Hematopoietic multipotent progenitor cell treated with erythropoietin and hydrocortisone succinate and interleukin-3 and kit ligand, for 15 days (in vitro differentiated cells): ENCODE data around the gene GSTP1.
A peak's percentile ranks its signal among the peaks of the same experiment; 100 is the strongest.
"Not testable (repeated sequence)": the region's sequence is repeated elsewhere in the genome, so short reads cannot be mapped to it uniquely, and the experiment has no call there.

Experiments used
- DNase-seq: peaks from one replicate; pipeline ENCODE4 v3.0.0-alpha.2; 2015; ENCODE audit warnings: low spot score

The GSTP1 gene

GRCh38 chr11:67597458-67597857, 13.8 kb downstream of the GSTP1 start:
- DNase-seq = not testable (repeated sequence)

- not testable (repeated sequence) for DNase-seq
Measured at GRCh38 chr11:67597963-67598362, 14.4 kb downstream of the GSTP1 start.

DNA sequence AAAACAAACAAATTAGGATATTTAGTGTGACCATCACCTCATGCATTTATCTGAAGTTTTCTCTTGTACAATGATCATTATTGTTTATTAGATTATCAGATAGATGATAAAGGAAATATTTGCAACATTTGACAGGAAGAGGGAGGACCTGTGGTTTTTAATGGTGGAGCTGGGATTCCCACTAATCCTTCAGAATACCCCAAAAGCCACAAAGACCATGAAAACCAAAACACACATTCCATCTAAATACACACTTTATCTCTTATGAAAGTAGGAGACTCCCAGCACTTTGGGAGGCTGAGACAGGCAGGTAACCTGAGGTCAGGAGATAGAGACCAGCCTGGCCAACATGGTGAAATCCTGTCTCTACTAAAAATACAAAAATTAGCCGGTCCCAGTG, 15.5 kb downstream of the GSTP1 start:
- no peak for DNase-seq

DNA sequence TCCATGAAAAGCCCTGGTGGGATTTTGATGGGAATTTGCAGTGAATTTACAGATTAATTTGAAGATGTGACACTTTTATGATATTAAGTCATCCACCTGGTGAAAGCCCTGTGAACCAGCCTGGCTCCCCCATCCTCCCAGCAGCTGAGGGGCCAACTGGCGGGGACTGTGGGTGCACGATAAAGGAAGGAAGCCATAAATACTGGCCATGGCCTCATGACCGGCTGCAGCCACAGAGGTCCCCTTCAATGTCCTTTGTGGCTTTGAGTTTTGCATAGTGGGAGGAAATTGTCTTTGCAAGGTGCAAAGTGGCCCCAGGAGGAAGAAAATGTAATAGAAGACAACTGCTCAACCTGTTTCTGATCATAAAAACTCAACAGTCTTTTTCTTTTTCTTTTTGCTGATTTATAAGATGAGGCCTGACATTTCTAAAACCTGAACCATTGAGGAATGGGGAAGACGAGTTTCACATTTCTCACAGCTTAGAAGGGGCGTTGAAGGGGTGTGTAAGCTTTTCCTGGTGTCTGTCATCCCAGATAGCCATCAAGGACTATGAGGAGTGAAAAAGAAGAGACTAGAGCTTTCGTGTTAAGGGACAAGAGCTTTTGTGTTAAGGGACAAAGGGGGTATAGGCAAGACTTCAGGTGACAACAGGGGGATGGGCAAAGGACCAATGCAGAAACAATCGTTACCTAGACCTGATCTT, 16.9 kb downstream of the GSTP1 start:
- DNase-seq = no peak

GRCh38 chr11:67601098-67601497, 17.5 kb downstream of the GSTP1 start:
- no peak for DNase-seq

DNA sequence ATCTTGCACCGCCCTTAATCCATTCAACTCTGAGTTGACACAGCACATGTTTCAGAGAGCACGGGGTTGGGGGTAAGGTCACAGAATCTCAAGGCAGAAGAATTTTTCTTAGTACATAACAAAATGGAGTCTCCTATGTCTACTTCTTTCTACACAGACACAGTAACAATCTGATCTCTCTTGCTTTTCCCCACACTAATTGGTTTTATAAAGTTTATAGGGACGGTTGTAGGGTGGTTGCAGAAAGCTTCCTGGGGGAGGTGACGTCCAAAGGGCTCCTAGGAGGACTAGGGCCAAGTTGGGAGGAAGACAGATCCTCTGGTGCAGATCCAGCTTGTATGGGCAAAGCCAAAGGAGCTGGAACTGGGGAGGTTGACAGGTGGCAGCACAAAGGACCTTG, 20.5 kb downstream of the GSTP1 start:
- DNase-seq = not testable (repeated sequence)

DNA sequence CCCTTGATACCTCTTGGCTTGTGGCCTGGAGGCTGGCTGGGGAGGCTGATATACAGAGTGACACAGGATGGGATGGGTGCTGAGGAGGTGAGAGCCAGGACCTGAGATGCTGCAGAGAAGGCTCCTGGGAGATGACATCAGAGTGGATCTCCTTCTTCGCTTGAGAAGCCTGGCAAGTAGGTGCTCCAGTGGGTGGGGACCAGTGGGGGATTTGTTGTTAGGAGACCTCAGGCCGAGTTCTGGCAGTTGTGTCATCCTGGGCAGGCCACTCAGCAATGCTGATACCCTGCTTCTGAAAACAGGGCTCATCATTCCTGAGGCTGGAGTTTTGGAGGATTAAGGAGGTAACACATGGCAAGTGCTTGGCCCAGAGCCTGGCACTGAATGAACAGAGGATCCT, 21.2 kb downstream of the GSTP1 start:
- no peak for DNase-seq

DNA sequence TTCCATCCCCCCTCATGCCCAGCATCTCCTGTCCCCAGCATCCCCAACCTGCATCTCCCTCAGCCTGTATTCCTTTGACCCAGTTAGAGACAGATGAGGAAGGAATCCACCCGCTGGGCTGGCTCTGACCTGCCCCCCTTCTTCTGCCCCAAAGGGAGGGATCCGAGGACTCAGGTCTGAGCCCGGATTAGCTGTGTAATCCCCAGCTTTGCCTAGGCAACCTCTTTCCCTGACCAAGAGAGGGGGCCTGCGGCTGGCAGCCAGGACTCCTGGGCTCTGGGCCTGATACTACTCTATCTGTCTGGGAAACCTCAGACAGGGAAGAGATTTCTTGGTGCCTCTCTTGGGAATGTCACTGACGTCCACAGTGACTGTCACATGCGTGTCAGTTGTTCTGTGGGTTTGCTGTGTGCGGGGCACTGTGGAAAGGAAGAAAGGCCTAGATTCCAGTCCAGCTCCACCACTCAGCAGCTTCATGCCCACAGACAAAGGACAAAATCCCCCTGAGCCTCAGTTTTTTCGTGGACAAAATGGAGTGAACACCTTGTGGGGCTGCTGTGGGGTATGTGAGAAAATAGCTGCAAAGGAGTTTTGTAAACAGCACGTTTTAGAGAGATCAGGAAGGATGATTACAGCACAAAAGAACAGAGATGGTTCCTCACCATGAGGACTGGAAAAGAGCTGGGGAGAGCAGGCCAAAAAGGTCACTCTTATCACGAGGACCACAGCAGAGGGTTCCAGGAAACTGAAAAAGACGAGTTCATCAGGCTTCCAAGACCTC, 21.8 kb downstream of the GSTP1 start:
- DNase-seq = no peak

DNA sequence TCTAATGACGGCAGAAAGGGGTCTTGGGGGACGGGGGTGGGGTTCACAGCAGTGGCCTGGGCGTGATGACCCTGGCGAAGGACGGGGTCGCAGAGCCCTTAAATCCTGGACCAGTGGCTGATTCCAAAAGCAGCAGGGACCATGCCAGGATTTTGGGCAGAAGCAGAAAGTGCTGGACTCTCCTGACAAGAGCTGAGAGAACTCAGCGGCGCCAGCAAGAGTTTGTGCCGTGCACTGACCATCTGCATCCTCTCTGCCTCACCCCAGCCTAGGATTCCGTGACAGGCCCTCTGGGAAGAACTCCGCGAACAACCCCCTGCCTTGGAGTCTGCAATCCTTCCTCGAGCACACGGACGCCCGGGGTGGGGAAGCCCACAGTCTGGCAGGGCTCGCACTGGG, 22.5 kb downstream of the GSTP1 start:
- DNase-seq = no peak

GRCh38 chr11:67606492-67607295, 23.1 kb downstream of the GSTP1 start, which contains the start of gene NDUFV1:
Gene NDUFV1, plus strand, starts transcription at chr11:67606936. Its CDS starts 69 bp downstream, at chr11:67607005.
- peak; percentile 95 for DNase-seq

- DNase-seq = no peak
Measured at GRCh38 chr11:67607507-67607906, 23.9 kb downstream of the GSTP1 start.

GRCh38 chr11:67608486-67608885, 24.9 kb downstream of the GSTP1 start:
- DNase-seq = no peak

DNA sequence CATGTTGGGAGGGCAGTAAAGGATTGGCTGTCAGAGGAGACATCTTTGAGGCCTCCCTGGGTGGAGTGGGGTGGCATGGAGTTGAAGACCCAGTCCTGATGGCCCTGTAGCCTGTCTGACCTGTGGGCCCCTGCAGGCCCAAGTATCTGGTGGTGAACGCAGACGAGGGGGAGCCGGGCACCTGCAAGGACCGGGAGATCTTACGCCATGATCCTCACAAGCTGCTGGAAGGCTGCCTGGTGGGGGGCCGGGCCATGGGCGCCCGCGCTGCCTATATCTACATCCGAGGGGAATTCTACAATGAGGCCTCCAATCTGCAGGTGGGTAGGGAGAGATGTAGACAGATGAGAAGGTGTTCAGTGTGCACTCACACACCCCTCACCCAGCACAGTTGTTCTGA, 25.7 kb downstream of the GSTP1 start:
- no peak for DNase-seq

DNA sequence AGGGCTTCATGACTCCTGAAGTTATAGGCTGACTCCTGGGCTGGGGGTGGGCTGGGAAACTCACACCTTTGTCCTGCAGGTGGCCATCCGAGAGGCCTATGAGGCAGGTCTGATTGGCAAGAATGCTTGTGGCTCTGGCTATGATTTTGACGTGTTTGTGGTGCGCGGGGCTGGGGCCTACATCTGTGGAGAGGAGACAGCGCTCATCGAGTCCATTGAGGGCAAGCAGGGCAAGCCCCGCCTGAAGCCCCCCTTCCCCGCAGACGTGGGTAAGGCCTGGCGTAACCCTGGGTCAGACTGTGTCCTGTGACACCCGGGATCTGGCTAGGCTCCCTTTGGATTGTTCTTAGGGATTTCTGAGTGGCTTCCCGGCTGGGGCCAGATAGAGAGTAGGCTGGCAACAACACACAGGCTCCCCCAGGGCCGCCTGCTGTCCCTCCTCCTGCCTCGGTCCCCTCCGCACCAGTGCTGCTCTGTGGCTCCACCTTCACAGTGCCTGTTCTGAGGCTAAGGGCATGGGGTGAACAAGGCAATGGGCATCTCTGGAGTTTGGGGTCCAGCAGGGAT, 26.8 kb downstream of the GSTP1 start:
- DNase-seq = no peak

DNA sequence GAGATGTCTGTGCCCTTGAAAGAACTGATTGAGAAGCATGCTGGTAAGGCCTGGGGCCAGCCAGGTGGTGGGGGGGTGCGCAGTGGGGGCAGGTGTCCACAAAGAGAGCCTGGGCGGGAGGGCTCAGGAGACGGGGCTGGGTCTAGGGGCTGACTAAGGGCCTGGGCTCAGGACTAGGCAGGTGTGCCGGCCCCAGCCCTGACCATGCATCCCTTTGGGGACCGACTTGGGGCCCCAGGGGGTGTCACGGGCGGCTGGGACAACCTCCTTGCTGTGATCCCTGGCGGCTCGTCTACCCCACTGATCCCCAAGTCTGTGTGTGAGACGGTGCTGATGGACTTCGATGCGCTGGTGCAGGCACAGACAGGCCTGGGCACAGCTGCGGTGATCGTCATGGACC, 27.6 kb downstream of the GSTP1 start:
- DNase-seq = no peak

DNA sequence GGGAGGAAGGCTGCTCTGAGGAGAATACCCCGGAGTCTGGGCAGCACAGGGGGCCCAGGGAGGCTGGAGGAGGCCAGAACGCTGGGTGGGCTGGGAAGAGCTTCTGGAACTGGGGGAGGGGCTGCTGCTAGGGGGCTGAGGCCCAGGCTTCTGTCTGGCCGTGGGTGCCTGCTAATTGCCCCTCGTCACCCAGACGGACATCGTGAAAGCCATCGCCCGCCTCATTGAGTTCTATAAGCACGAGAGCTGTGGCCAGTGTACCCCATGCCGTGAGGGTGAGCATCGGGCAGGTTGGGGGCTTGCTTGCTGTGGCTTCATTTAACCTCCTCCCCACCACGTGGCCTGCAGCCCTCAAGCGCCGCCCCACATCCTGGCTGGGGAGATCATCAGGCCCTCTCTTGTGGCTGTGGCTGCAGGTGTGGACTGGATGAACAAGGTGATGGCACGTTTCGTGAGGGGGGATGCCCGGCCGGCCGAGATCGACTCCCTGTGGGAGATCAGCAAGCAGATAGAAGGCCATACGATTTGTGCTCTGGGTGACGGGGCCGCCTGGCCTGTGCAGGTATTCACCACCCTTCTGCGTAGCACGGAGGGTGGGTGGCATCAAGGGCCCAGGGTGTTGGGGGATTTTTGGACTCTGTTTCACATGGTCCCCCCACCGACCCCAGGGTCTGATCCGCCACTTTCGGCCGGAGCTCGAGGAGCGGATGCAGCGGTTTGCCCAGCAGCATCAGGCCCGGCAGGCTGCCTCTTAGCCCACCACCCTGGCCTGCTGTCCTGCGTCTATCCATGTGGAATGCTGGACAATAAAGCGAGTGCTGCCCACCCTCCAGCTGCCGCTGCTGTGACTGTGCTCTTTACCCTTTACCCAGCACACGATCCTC, 28.3 kb downstream of the GSTP1 start:
- no peak for DNase-seq

GRCh38 chr11:67612751-67613150, 29.1 kb downstream of the GSTP1 start:
- no peak for DNase-seq

DNA sequence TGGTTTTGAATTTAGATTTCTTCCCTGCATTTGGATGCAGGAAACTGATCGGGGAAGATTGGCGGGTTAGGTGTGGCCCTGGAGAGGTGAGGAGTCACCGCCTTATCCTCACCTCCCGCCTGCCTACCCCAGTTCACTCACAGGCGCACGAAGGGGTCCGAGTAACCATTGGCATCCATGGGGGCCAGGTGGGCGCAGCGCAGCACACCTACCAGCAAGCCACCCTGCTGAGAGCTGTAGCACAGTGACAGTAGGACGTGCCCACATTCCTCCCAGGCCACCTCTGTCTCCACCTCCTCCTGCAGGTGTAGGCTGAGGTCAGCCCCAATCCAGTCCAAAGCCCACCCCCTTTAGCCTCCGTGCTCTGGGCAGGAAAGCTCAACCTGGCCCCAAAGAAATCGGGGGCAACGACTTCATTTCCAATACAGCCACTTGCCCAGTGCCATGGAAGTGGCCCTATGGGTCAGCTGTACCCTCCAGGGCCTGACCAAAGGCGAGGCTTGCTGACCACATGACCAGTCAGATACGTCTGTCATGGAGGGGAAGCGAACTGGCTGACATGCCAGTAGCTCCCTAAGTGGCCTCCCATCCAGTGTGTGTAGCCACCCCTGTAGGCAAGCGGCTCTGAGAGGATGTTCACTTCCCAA, 29.8 kb downstream of the GSTP1 start:
- DNase-seq = no peak

- DNase-seq = peak; percentile 65
Measured at GRCh38 chr11:67613960-67614715, 30.5 kb downstream of the GSTP1 start.
